Activated CD8-positive, alpha-beta T cell treated with anti-CD3 and anti-CD28 coated beads for 36 hours (primary cell): ENCODE results near the gene PGAM4. TPM values are rescaled to one million over a fixed set of nuclear protein-coding genes. Genes with fewer than 3 reads are reported as not detected.

Source experiments
- ATAC-seq: fragments of 200-7000 bp; cut with Tn5 transposase; one replicate; pipeline ENCODE4 v1.10.0; 2021; ENCODE audit warnings: mild to moderate bottlenecking, moderate library complexity
- CTCF ChIA-PET: fragments of 350-600 bp; sonication (Branson Sonifier 250); formaldehyde crosslinking; loops from one replicate; lab custom pipeline; 2021; ENCODE audit warnings: antibody characterized with exemption; lab: Charles Lee
- POLR2A ChIA-PET: fragments of 350-600 bp; sonication (Branson Sonifier 250); formaldehyde crosslinking; loops from one replicate; lab custom pipeline; 2021; ENCODE audit warnings: antibody characterized with exemption; lab: Charles Lee
- DNase-seq: peaks from one replicate; pipeline ENCODE4 v3.0.0-alpha.2; 2020
- H3K27ac Mint-ChIP-seq: one replicate; pipeline ENCODE4 v1.8.0; 2021; ENCODE audit warnings: mild to moderate bottlenecking, mixed read lengths
- H3K27me3 Mint-ChIP-seq: one replicate; pipeline ENCODE4 v1.8.0; 2021; ENCODE audit warnings: mixed read lengths
- H3K36me3 Mint-ChIP-seq: one replicate; pipeline ENCODE4 v1.8.0; 2021; ENCODE audit warnings: low read depth, mixed read lengths
- H3K4me1 Mint-ChIP-seq: one replicate; pipeline ENCODE4 v1.8.0; 2021; ENCODE audit warnings: low read depth, mixed read lengths
- H3K4me3 Mint-ChIP-seq: one replicate; pipeline ENCODE4 v1.8.0; 2021; ENCODE audit warnings: mild to moderate bottlenecking, moderate library complexity, mixed read lengths
- H3K9me3 Mint-ChIP-seq: one replicate; pipeline ENCODE4 v1.8.0; 2021; ENCODE audit warnings: mixed read lengths
- intact Hi-C: fragments of 100-400 bp; cut with micrococcal nuclease; formaldehyde crosslinking; loops from one replicate; pipeline ENCODE4 v1.10.0; 2022
- total RNA-seq, 2 experiments: library from RNA; stranded (reverse); gene quantifications; one replicate each; pipeline ENCODE4 v1.2.3, GENCODE V29; 2021
- TF ChIP-seq, protein P1 (sequence below): fragments of 200-600 bp; IDR thresholded peaks from one replicate; pipeline ENCODE4 v1.8.0; 2022; ENCODE audit warnings: antibody characterized with exemption, mild to moderate bottlenecking

The PGAM4 gene
- total RNA-seq, 2 experiments from 2014 or later, result 0.56 to 1.3 TPM

DNA sequence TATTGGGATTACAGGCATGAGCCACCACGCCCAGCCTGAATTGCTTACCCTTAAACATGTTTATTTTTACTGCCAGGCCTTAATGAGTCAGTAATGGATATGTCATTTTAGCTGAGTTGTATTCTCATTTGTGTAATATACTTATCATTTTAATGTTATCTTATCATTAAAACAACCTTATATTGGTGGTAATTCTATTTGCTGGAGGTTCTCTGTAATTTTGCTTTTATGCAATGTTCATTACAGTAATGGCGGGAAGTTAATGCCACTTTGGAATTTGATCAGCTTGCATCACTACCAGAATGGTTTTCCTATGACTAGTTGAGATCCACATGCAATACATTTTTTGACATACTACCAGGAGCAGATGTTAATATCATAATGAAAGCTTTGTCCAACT lies 6.3 kb upstream of the PGAM4 start:
- TF ChIP-seq, protein P1, sequence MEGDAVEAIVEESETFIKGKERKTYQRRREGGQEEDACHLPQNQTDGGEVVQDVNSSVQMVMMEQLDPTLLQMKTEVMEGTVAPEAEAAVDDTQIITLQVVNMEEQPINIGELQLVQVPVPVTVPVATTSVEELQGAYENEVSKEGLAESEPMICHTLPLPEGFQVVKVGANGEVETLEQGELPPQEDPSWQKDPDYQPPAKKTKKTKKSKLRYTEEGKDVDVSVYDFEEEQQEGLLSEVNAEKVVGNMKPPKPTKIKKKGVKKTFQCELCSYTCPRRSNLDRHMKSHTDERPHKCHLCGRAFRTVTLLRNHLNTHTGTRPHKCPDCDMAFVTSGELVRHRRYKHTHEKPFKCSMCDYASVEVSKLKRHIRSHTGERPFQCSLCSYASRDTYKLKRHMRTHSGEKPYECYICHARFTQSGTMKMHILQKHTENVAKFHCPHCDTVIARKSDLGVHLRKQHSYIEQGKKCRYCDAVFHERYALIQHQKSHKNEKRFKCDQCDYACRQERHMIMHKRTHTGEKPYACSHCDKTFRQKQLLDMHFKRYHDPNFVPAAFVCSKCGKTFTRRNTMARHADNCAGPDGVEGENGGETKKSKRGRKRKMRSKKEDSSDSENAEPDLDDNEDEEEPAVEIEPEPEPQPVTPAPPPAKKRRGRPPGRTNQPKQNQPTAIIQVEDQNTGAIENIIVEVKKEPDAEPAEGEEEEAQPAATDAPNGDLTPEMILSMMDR, result no peak
- ATAC-seq (no peak), DNase-seq (no peak)
- intact Hi-C loops, result no loop called here
- Mint-ChIP-seq H3K4me1 (peaks cover 4% of the 10 kb centered on the region), H3K36me3 (peaks cover 2% of the 10 kb centered on the region), H3K4me3 (no peak overlapping the region), H3K9me3 (no peaks in the 10 kb centered on the region), H3K27me3 (no peaks in the 10 kb centered on the region), H3K27ac (no peak overlapping the region)
- POLR2A ChIA-PET, result no interaction called here
- CTCF ChIA-PET, result interaction anchor here (0.9 kb wide), 1 partner anchor 50 kb away, joined by 3 read pairs; no protein-coding TSS in a partner anchor

DNA sequence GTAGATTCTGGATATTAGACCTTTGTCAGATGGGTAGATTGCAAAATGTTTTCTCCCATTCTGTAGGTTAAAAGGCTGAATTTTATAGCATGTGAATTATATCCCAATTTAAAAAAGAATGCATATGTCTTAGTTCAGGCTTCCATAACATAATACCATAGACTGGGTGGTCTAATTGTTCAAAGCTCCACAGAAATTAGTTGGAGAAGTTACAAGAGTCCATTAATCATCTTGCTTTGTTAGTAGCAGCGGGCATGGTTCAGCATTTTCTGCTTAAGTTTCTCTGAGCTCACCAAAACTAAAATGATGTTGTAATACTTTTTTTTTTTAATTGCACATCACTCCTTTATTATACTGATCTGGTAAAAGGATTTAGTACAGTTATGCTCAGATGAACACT lies 1.8 kb downstream of the PGAM4 start:
- Mint-ChIP-seq H3K9me3 (peaks cover 2% of the 10 kb centered on the region), H3K36me3 (peaks cover 4% of the 10 kb centered on the region), H3K27ac (no peak overlapping the region), H3K27me3 (no peaks in the 10 kb centered on the region), H3K4me1 (peaks cover 9% of the 10 kb centered on the region), H3K4me3 (no peak overlapping the region)
- ChIA-PET POLR2A (no interaction called here), CTCF (no interaction called here)
- no peak for ATAC-seq
- TF ChIP-seq, protein P1, result no peak
- DNase-seq, result no peak
- intact Hi-C loops, result no loop called here

DNA sequence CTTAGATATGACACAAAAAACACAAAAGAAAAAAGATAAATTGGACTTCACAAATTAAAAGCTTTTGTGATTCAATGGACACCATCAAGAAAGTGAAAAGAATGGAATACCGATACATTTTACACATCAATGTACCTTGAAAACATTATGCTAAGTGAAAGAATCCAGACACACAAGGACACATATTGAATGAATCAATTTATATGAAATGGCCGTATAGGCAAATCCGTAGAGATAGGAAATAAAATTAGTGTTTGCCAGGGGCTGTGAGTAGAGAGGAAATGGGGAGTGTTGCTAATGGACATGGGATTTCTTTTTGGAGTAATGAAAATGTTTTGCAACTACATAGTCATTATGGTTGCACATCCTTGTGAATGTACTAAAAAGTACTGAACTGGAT lies 3.1 kb downstream of the PGAM4 start:
- TF ChIP-seq, protein P1, result no peak
- Mint-ChIP-seq H3K4me1 (peaks cover 20% of the 10 kb centered on the region), H3K9me3 (peaks cover 2% of the 10 kb centered on the region), H3K27ac (no peak overlapping the region), H3K27me3 (no peaks in the 10 kb centered on the region), H3K4me3 (no peak overlapping the region), H3K36me3 (peaks cover 4% of the 10 kb centered on the region)
- DNase-seq (no peak), ATAC-seq (no peak)
- ChIA-PET CTCF (no interaction called here), POLR2A (no interaction called here)
- intact Hi-C loops, result no loop called here

DNA sequence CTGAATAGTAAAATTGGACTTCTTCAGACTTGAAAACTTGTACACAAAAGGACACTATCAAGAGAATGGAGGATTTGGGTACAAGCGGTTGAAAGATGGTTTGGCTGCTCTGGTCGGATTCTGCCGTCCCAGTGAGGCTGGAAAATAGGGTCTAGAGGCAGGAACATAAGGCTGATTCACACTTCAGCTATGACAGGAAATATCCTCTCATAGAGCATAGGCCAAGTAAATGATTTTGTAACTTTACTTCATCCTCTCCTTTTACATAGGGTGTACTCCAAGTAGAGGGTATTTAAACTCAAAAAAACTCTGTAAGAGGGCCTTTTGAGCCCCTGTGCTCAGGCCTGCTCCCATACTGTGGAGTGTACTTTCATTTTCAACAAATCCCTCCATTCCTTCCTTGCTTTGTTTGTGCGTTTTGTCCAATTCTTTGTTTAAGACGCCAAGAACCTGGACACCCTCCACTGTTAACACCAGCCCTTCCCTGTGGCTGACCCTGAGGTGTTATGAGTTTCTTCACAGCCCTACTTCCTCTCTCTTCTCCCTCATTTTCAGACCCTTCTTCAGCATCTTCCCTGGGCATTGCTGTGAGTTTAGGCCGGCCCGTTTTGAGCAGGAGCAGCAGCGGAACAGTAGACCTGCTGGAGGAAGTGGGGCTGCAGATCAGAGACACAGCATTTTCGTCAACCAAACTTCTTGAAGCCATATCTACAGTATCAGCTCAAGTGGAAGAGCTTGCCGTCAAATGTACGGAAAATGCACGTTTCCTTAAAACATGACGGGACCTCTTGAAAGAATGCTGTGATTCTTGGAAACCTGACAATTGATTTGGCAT lies 7.2 kb downstream of the PGAM4 start:
- Mint-ChIP-seq H3K9me3 (peaks cover 5% of the 10 kb centered on the region), H3K4me1 (peaks cover 42% of the 10 kb centered on the region), H3K4me3 (peak overlapping the region; percentile 69), H3K36me3 (peaks cover 8% of the 10 kb centered on the region), H3K27ac (peak overlapping the region; percentile 89), H3K27me3 (no peaks in the 10 kb centered on the region)
- TF ChIP-seq, protein P1, result no peak
- peak; percentile 35 for ATAC-seq
- POLR2A ChIA-PET, result no interaction called here
- DNase-seq, result no peak
- CTCF ChIA-PET, result interaction anchor here (1.3 kb wide), 1 partner anchor 62 kb away, joined by 4 read pairs; no protein-coding TSS in a partner anchor
- intact Hi-C loops, result no loop called here

DNA sequence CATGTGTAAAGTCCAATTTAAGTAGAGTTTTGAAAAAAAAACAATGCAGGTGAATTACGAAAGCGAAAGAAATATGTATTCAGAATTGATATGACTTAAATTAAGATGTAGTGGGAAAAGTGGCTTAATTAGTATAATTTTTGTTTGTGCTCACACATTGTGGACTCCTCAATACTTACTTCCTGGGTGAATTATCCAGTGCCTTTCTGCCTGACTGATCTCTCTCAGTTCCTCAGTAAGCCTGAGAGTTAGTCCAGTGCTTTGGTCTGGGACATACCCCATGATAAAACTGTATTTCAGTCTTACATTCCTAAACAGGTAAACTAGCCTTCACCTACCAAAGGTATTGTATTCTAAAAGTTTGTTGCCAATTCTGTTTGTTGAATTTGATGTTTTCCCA lies 8.4 kb downstream of the PGAM4 start:
- CTCF ChIA-PET, result no interaction called here
- peak overlapping the region; percentile 31 for H3K4me3 Mint-ChIP-seq
- peak; percentile 41 for ATAC-seq

More for the DNA sequence above, 8.4 kb downstream of the PGAM4 start:
- peaks cover 5% of the 10 kb centered on the region for H3K9me3 Mint-ChIP-seq
- H3K4me1 Mint-ChIP-seq, result peaks cover 44% of the 10 kb centered on the region
- peaks cover 12% of the 10 kb centered on the region for H3K36me3 Mint-ChIP-seq
- no peak for DNase-seq
- H3K27ac Mint-ChIP-seq, result peak overlapping the region; percentile 89
- TF ChIP-seq, protein P1, result no peak
- H3K27me3 Mint-ChIP-seq, result no peaks in the 10 kb centered on the region
- POLR2A ChIA-PET, result no interaction called here
- intact Hi-C loops, result no loop called here
